NCI-H1417 (cell line): Measurements from ENCODE around the gene HBS1L.

Experiments
- DNase-seq, 3 experiments: peaks; one replicate each; lab custom pipeline; 2025; lab: John Stamatoyannopoulos, UW

Gene HBS1L

DNA sequence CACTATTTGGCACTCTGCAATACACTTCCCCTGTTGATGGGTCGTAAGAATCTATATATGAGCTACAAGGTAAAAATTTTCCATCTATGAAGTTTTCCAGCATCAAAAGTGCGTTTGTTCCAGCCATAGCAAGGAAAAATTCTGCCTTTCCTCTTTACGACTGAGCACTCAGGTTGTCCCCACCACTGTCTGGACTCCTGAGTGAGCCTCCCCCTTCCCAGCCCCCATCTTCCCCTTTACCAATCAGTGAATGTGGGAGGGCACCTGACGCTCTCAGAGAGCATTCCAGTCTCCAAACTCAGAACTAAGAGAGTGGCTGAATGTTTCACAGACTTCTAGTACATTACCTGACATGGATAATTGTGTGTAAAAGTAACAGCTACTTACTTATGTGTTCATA is 104.7 kb downstream of the HBS1L start, which contains the start of gene ALDH8A1:
Gene ALDH8A1 (minus strand): TSS at position 175 of the 400 bp plus-strand sequence. CDS start 48 bp downstream, at position 127.
- no peak for DNase-seq

DNA sequence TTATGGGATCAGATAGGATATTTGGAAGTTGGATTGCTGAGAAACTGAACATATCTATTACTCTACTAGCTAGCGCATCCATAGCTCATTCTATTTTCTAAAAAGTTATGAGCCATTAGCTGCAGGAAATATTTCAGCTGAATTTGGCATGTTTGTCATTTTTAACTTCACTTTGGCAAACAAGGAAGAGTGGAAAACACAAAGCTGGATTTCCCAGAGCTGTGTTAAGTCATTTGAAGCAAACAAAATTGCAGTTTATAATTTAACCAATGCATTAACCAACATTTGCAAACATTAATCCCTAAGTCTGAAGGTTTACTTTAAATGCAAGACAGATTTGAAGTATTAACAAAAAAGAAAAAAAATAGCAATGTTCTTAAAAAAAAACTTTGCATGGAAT is 105.9 kb downstream of the HBS1L start:
- DNase-seq: no peak

DNA sequence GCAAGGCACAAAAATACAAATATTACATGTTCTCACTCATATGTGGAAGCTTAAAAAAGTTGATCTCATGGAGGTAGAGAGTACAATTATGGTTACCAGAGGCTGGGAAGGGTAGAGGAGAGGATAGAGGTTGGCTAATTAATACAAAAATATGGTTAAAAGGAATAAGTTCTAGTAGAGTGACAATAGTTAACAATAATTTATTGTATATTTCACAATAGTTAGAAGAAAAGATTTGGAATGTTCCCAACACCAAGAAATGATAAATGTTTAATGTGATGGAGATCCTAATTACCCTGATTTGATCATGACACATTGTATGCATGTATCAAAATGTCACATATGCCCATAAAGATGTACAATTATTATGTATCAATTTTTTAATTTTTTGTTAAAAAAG is 106.5 kb downstream of the HBS1L start:
- no peak for DNase-seq

DNA sequence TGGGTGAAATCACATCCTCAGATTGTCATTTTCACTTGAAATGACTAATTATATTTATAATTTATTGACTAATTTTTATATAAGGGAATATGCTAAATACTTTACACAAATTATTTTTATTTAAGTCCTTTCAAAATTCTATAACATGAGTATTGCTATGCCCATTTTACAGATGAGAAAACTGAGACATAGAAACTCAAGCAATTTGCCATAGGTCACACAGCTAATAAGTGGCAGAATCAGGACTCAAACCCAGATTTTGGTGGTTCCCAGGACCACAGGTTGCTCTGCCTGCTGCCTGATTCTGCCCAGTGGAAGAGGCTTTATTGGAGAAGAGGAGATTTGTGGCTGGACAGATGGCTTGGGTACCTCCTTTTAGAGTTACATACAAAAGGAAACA is 109.6 kb downstream of the HBS1L start:
- no peak for DNase-seq

DNA sequence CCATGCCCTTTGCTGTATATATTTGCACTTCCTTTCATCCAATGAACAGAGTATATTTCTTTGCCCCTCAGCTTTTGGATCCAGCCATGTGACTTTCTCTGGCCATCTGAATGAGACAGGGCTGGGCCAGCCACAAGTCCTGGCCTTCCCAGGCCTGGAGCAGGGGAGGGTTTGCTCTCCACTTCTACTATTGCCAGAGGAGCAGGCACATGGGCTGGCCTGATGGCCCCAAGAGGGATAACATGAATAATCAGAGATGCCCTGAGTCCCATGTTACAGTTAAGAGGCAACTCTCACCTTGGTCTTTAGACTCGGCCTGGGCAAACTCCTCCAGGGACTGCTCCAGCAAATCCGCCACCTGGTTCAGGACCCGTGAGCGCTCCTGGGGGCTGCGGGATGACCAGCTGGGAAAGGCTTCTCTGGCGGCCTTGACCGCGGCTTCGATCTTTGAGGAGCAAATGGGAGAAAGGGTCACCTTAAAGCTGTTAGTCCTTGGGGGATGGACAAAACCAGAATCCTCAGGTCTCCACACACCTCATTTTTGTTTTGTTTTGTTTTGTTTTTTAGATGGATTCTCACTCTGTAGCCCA is 111.0 kb downstream of the HBS1L start:
- no peak for DNase-seq

DNA sequence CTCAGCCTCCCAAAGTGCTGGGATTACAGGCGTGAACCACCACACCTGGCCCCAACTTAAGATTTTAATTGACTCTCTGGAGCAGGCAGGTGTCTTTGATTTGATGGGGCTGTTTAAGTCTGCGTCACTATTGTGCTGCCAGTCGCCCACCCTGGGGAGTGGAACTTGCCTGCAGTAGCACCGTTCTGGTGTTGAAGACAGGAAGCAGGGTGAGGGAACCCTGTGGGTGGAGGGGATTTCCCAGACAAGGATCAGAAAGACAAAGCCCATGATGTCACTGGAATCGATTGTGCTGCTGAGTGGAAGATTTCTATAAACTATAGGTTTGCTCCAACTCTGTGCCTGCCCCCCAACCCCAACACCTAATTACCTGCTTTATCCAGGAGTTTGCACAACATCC is 115.7 kb downstream of the HBS1L start:
- peak in 1 of 3 experiments; percentile 23 for DNase-seq

DNA sequence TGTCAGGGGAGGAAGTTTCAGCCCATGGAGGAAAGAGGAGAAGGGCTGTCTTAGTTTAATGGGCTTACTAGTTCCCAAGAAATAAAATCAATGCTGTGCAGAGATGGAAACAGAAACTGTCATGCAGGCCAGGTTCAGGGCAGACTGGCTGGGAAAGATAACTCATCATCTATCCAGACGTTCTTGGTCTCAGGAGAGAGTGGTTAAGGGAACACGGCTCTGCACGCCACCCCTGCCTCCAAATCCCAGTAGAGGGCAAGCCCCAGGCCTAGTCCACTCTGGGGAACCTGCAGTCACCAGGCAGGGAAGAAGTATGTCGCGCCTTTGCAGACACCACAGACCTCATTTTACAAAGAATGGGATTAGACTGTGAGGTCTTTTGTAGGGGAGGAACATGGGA is 117.2 kb downstream of the HBS1L start:
- DNase-seq: no peak

DNA sequence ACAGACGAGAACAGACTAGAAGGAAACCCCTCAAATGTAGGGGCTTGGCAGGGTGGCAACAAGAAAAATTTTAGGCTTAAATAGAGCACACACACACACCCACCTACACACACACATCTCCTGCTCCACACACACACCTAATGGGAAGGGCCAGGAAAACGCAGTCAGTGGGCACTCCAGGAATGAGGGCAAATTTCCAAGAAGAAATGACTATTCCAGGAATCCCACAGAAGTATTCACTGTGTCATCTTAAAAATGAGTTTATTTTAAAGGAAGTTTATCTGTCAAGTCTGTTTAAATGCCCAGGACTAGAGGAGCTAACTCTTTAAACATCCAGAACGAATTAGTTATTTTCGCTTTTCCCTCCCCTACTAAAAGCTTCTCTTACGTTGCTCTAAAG is 117.7 kb downstream of the HBS1L start:
- DNase-seq: no peak

DNA sequence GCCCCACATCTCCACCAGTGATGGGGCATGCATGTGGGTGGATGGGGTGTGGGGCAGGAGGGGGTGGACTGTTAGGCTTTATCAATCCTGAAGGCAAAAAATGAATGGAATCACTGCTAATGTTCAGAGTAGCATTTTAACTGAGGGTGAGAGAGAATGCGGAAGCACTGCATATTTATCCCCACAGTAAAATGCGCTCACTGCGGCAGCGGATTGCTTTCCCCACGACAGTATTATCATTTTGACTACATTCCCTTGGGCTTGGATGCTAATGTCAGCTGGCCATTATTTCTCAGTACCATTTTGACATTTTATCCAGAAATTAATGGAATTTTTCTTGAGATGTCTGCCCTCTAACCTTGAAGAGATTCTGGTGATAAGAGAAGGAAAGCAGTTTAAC is 118.1 kb downstream of the HBS1L start:
- DNase-seq: no peak

DNA sequence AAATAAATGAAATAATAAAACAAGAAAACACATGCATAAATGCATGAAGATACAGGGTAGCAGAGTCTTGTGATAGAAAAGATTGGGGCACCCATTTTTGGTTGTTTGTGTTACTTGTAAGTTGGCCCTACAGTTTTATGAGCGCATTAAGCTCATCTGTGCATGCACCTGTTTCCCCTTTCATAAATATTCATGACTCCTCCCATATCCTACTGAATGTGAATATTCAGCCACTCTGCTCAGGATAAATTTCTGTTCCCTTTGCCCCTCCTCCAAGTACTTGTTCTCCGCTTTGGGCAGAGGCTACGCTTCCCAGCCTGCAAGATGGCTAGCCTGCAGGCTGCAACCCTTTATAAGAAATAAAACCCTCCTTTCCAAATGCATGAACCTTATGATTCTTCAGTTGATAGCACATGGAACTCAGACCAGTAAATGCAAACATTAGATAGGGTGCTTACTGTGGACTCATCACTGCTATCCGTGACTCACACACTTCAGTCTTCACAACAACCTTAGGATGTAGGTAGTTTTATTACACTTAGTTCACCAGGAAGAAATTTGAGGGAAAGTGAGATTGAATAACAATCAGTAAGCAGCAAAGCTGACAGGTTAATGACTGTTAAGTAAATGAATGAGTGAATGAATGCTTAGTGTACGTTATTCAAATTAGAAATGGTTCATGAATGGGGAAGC is 119.7 kb downstream of the HBS1L start:
- no peak for DNase-seq

DNA sequence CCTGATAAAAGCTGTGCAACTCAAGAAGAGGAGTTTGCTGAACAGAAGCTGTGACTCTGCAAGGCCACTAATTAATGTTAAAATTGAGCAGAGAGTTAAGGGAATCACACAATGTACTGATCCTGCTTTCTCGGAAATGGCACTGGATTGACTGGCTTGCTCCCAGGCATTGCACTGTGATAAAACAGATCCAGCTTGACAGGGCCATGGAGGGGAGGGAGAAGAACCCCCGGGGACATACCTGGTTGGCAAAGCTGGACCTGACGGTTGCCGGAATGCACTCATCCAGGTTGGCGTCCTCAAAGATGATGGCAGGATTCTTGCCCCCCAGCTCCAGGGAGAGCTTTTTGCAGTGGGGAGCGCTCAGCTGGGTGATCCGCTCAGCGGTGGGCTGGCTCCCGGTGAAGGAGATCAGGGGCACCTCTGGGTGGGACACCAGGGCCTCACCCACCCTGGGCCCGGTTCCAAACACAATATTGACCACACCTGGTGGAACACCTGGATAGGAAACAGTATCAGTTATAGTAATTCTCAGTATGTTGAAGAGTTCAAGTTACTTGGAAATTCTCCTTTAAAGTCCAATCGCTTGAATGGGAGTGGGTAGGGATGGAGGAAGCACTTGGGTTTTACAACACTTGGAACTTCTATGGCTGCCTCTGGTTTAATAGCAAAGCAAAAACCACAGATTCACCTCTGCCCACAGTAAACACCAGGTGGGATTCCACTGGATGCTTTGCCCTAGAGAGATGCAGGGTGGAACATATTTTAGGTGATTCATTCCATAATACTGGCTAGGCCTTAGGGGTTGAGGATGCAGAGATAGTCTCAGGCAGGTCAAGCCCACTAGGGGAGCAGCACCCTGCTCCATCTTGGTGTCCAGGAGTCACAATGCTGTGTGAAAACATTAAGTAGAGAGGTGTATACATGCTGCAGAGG is 121.8 kb downstream of the HBS1L start:
- DNase-seq: no peak

DNA sequence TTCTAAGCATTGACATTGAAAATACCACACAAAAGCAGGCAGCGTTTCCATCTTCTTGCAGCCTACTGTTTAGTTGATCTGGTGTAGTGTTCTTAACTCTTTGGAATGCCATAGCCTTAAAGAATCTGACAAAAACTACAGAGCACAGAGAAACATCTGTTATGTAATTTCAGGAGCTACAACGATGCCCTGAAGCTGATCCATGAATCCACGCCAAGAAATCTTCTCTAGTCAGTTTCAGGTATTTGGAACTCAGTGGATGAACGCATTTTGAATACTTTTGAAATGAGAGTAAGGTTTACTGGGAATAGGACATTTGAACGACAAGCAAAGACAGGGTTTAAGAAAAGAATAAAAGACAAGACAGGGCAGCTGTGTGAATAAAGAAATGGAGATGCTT is 122.5 kb downstream of the HBS1L start:
- no peak for DNase-seq

DNA sequence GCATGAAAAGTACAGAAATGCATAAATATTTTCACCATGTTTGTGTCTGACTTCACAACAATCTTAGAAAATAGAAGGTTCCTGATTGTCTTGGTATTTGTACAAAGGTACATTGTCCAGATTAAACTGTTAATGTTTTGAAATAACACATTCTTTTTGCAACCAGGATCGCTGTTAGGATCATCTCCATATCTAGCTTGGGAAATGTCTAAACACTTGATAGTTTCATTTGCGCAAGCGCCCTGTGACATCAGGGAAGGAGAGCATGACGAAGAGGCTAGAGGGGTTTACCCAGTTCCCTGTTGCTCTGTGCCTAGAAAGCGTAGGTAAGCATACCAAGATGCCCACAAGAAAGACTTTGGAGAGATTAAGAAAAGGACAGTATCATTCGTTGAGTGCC is 124.2 kb downstream of the HBS1L start:
- DNase-seq: no peak

DNA sequence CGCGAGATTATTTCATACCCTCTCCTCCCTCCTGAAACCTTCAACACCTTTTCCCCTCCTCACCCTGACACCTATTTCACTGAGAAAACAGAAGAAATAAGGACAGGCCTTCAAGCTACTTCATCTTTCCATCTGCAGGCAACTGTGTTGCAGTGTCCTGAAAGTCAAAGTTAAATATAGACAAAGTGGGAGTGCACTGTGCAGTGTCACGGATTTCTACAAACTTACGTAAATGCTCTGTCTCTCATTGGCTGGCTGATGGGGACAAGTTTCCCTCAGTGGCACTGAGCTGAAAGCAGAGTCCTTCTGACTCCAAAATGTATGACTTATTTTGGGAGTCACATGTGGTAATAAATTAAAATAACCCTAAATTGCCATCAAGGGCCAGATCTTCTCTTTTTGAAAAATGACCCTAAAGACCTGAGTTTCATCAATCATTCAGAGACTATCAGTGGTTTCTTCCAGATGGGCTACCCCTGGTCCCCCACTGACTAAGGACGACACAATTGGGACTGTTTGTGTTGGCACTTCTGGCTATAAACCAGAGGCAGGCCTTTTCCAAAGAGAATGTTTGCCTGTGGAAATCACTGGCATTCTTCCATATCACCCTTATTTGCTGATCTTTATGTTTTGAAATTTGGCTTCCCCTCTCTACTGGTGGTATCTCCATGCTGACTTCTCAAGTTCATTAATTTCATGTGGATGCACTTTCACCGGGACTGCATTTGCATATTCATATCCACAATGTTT is 126.3 kb downstream of the HBS1L start:
- DNase-seq: no peak

DNA sequence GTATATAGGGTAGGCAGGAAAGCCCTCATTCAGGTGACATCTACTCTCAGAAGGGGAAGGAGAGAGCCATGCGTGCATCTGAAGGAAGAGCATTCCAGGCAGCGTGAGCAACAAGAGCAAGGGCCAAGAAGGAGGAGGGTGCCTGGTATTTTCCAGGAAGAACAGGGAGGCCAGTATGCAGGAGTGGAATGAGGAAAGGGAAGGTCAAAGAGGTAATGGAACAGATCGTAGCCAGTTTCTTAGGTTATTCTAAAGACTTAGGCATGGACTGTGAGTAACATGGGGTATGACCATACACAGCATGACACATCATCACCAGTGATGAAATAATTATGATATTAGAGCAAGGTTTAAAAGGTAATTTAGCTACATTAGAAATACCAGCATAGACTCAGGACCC is 128.8 kb downstream of the HBS1L start:
- no peak for DNase-seq

DNA sequence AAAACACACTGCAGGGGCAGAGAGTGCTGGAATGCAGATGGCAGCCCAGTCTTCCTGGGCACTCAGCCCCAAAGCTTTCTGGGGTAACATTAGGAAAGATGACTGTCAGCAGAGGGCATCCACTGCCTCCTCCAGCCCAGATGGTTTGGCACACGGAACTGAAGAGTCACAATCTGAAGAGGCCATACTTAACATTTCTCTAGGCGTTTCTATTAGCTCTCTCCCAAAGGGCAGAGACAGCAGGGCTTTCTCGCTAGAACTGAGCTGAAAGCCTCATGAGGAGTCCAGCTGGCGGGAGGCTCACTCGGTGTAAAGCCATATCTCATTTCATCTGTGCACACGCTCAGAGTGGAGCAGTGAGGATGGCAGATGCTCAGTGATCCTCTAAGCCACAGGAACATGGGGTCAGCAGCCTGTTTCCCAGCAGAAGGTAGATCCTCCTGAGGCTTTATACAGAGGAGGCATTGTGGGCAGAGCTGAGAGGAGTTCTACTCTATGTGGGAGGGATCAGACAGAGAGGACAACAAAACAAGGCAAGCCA is 132.8 kb downstream of the HBS1L start:
- peak in 1 of 3 experiments; percentile 14 for DNase-seq

DNA sequence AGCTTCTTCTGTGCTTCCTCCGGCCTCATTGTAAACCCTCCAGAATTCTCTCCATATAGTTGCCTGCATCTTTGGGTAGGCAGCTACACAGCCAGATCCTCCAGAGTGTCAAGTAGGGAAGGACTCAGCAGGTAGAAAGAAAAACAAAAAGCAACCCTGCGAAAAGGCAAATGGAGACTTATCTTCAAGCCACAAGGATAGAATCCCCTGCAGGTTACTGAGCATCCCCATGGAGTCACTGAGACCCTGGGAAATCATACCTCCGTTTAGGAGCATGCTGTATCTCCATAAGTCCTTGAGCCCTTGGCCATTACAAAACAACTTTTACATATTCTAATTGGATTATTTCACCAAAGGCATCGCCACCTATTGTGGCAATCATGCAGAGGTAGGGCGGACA is 133.3 kb downstream of the HBS1L start:
- DNase-seq: no peak

DNA sequence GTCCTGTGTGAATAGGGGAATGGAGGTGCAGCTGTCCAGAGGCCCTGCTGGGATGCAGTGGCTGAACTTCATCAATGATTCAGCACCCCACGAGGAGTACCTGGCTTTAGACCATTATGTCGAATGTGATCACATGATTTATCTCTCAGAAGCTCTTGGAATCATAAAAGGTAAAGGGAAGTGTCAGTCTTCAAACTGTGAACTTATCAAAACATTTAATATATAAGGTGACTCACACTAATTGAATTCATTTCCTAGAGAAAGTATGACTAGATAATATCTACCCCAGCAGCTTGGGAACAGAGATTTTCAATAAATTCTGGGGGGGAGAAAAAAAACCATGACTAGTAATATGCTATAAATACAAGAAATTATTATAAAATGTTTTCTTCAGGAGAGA is 134.2 kb downstream of the HBS1L start:
- no peak for DNase-seq

DNA sequence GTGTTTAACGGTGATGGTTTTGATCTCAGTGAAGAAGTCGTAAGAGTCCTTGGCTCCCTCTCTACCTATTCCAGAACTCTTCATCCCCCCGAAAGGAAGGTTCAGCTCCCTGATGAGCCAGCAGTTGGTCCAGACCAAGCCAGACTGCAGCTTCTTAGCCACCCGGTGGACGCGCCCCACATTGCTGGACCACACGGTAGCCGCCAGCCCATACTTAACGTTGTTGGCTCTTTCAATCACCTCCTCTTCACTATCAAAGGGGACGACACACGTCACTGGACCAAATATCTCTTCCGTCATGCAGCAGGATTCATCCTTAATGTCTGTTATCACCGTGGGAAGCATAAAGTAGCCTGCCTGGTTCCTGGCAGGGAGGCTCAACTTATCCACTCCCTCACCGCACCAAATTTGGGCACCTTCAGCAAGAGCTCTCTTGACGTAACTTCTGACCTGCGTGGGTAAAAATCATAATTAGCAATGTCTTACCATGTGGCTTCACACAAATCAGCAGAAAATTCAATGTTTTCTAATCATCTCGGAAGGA is 136.1 kb downstream of the HBS1L start:
- DNase-seq: no peak

DNA sequence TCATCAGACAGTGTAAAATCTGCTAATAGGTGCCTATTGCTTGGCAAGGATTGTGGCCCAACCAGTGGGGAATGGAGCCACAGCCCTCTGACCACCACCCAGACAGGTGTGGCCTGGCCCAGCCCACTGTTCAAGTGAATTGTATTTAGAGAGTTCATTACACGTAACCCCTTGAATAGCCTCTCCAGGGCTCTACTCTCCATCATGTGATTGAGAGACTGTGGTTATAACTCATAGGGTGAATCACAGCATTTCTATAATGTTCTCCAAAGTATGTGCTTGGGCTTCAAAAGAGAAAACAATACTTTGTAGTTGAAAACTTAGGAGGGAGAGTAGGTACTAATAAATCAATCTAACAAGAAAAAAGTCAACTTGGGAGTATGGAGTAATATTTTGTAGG is 143.1 kb downstream of the HBS1L start:
- DNase-seq: peak in 1 of 3 experiments; percentile 20

DNA sequence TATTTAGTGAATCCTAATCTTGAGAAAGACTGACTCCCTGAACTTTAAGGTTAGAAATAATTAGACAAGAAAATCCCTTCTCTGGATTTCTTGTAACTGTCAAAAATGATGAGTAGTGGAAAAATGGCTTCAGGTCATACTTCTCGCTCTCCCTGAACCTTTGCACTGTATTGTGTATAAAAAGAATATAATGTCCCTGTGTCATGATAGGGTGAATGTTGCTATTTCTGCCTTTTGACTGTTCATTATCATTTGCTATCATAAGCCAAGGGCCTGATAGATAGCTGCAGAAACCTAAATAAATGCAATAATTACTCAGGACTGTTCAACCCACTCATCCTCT is 144.1 kb downstream of the HBS1L start:
- DNase-seq: no peak
